ENCODE data around the gene CCDC157.

Gene CCDC157

GRCh38 chr22:30423959-30424533 is 67.2 kb downstream of the CCDC157 start:
- H3K9ac ChIP-seq (ENCODE audit: low read depth, low read length, poor library complexity, severe bottlenecking), result peak overlapping the region; percentile 91

GRCh38 chr22:30424534-30425326 is 67.9 kb downstream of the CCDC157 start:
- peaks cover 53% of the 10 kb centered on the region for H3K4me1 ChIP-seq (ENCODE audit: insufficient read depth, low read length, poor library complexity, severe bottlenecking)
- H3K36me3 ChIP-seq (ENCODE audit: insufficient read depth, low read length), result peaks cover 17% of the 10 kb centered on the region; the same call in 1 of the 2 replicates
- peak overlapping the region; percentile 86 for H2AFZ ChIP-seq (ENCODE audit: low read length)
- H3K27me3 ChIP-seq (ENCODE audit: insufficient read depth, low read length, poor library complexity, severe bottlenecking), result no peaks in the 10 kb centered on the region
- H3K9me3 ChIP-seq (ENCODE audit: insufficient read depth, low read depth, low read length), result no peaks in the 10 kb centered on the region
- 0 out of 2 replicates have a peak, but pooled peaks cover 4% of the 10 kb centered on the region for H3F3A ChIP-seq (ENCODE audit: low read depth)
- peak overlapping the region; percentile 83 for H3K4me2 ChIP-seq (ENCODE audit: low read depth, low read length, poor library complexity, severe bottlenecking)
- H3K9ac ChIP-seq (ENCODE audit: low read depth, low read length, poor library complexity, severe bottlenecking), result peak overlapping the region; percentile 77
- TF ChIP-seq CTCF (conservative IDR thresholded peaks at IDR 0.05; ENCODE audit: low read length), result no peak
- no peak for TF ChIP-seq EZH2phosphoT487 (IDR thresholded peaks at IDR 0.05; ENCODE audit: borderline replicate concordance)
- no peaks in the 10 kb centered on the region for H3K9me2 ChIP-seq (replicated peaks; ENCODE audit: low read depth, low read length)
- H3K4me3 ChIP-seq (ENCODE audit: low read length, poor library complexity, severe bottlenecking), result peak overlapping the region; percentile 90
- H3K79me2 ChIP-seq (ENCODE audit: insufficient read depth, low read length), result peaks cover 64% of the 10 kb centered on the region
- H4K20me1 ChIP-seq (ENCODE audit: insufficient read depth, low read length, poor library complexity, severe bottlenecking), result peaks cover 16% of the 10 kb centered on the region

More at GRCh38 chr22:30423959-30424533, 67.2 kb downstream of the CCDC157 start:
- Histone ChIP-seq H3K4me3 (ENCODE audit: low read length, poor library complexity, severe bottlenecking) (peak overlapping the region; percentile 90), H3K9me2 (replicated peaks; ENCODE audit: low read depth, low read length) (no peaks in the 10 kb centered on the region), H3K4me1 (ENCODE audit: insufficient read depth, low read length, poor library complexity, severe bottlenecking) (peaks cover 53% of the 10 kb centered on the region), H2AFZ (ENCODE audit: low read length) (peak overlapping the region; percentile 86), H3K36me3 (ENCODE audit: insufficient read depth, low read length) (peaks cover 18% of the 10 kb centered on the region; the same call in 1 of the 2 replicates), H3K27me3 (ENCODE audit: insufficient read depth, low read length, poor library complexity, severe bottlenecking) (no peaks in the 10 kb centered on the region), H3K4me2 (ENCODE audit: low read depth, low read length, poor library complexity, severe bottlenecking) (peak overlapping the region; percentile 95), H3F3A (ENCODE audit: low read depth) (0 out of 2 replicates have a peak, but pooled peaks cover 4% of the 10 kb centered on the region), H3K9me3 (ENCODE audit: insufficient read depth, low read depth, low read length) (no peaks in the 10 kb centered on the region), H3K79me2 (ENCODE audit: insufficient read depth, low read length) (peaks cover 64% of the 10 kb centered on the region), H4K20me1 (ENCODE audit: insufficient read depth, low read length, poor library complexity, severe bottlenecking) (peaks cover 16% of the 10 kb centered on the region)
- TF ChIP-seq CTCF (conservative IDR thresholded peaks at IDR 0.05; ENCODE audit: low read length) (no peak), EZH2phosphoT487 (IDR thresholded peaks at IDR 0.05; ENCODE audit: borderline replicate concordance) (no peak)

GRCh38 chr22:30425327-30425615 is 68.5 kb downstream of the CCDC157 start:
- peak overlapping the region; percentile 83 for H3K4me2 ChIP-seq (ENCODE audit: low read depth, low read length, poor library complexity, severe bottlenecking)
- peaks cover 17% of the 10 kb centered on the region; the same call in 1 of the 2 replicates for H3K36me3 ChIP-seq (ENCODE audit: insufficient read depth, low read length)
- no peaks in the 10 kb centered on the region for H3K27me3 ChIP-seq (ENCODE audit: insufficient read depth, low read length, poor library complexity, severe bottlenecking)
- peaks cover 51% of the 10 kb centered on the region for H3K4me1 ChIP-seq (ENCODE audit: insufficient read depth, low read length, poor library complexity, severe bottlenecking)
- 0 out of 2 replicates have a peak, but pooled peaks cover 4% of the 10 kb centered on the region for H3F3A ChIP-seq (ENCODE audit: low read depth)
- peak overlapping the region; percentile 83 for H2AFZ ChIP-seq (ENCODE audit: low read length)
- peaks cover 16% of the 10 kb centered on the region for H4K20me1 ChIP-seq (ENCODE audit: insufficient read depth, low read length, poor library complexity, severe bottlenecking)
- TF ChIP-seq EZH2phosphoT487 (IDR thresholded peaks at IDR 0.05; ENCODE audit: borderline replicate concordance) (no peak), CTCF (conservative IDR thresholded peaks at IDR 0.05; ENCODE audit: low read length) (no peak)
- peaks cover 62% of the 10 kb centered on the region for H3K79me2 ChIP-seq (ENCODE audit: insufficient read depth, low read length)
- no peaks in the 10 kb centered on the region for H3K9me2 ChIP-seq (replicated peaks; ENCODE audit: low read depth, low read length)
- no peaks in the 10 kb centered on the region for H3K9me3 ChIP-seq (ENCODE audit: insufficient read depth, low read depth, low read length)
- peak overlapping the region; percentile 77 for H3K9ac ChIP-seq (ENCODE audit: low read depth, low read length, poor library complexity, severe bottlenecking)
- H3K4me3 ChIP-seq (ENCODE audit: low read length, poor library complexity, severe bottlenecking), result peak overlapping the region; percentile 90

Measured in Loucy (cell line).